GM12892 (cell line): Measurements from ENCODE around the gene GNAL.

ENCODE experiments used
- POLR2A ChIP-seq: IDR thresholded peaks from 2 replicates; pipeline ENCODE4 v1.6.1; 2011; ENCODE audit warnings: low read depth, low read length, control low read depth
- POLR2AphosphoS5 ChIP-seq: IDR thresholded peaks from 2 replicates; pipeline ENCODE4 v1.6.1; 2011; ENCODE audit warnings: low read depth, low read length, control low read depth

DNA sequence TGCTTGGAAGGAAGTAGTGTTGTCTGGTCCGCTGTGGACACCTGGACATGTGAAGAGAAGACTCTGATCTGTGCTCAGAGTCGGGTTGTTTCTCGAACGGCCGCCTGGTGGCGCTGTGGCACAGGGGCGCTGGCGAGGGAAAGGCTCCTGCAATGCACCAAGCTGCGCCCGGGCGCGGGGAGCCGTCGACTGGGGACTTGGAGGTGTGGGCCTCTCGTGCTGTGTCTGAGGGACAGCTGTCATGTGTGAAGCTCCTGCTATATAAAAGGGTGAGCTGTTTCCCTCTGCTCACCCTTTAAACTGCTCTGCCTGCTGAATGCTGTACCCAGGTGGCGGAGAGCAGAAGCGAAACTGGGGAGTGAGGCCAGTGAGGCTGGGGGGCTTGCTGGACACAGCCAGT lies 44.0 kb downstream of the GNAL start:
- no peak for TF ChIP-seq POLR2A
- no peak for TF ChIP-seq POLR2AphosphoS5
